SW 1271 (cell line): ENCODE measurements around the gene ZNF618.

Experiments
- DNase-seq, 2 experiments: peaks; one replicate each; lab custom pipeline; 2025; lab: John Stamatoyannopoulos, UW

Gene ZNF618

DNA sequence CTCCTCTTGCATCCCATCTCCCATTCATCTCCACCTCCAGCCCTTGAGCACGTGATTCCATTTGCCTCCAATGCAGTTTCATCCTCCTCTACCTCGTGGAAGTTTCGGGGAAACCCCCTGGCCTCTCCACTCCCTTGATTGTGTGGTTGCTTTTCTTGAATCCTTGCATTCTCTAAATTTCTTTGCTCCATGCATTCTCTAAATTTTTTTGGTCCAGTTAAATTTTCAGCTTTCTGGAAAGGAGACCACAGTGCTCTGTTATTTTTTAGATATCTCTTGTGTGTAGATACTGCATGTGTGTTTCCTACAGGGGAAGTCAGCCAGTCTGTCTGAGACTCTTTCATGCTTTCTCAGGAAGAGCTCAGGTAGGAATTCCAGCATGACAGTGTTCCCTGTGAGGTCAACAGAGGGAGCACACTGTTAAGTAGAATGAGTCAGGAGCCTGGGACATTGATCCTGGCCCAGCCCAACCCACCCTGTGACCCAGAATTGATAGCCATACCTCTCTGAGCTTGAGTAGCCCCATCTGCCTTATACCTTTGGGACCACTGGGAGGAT is 149.2 kb downstream of the ZNF618 start:
- DNase-seq: no peak

DNA sequence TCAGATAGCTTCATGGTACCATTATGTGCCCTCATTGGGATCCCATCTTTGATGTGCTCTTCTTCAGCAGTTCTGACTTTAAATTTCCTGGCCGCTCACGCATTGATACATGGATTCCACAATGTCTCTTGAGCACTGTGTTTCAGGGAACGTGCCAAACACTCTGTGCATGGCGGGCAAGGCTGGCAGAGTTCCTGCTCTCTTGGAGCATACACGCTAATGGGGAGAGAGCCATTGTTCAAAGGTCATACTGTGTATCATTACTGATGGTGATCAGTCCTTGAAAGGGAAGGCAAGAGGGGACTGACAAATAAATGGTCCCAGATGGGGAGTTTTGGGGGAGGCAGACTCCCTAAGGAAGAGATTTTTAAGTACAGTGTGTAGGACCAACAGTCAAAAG is 149.7 kb downstream of the ZNF618 start:
- DNase-seq: no peak

DNA sequence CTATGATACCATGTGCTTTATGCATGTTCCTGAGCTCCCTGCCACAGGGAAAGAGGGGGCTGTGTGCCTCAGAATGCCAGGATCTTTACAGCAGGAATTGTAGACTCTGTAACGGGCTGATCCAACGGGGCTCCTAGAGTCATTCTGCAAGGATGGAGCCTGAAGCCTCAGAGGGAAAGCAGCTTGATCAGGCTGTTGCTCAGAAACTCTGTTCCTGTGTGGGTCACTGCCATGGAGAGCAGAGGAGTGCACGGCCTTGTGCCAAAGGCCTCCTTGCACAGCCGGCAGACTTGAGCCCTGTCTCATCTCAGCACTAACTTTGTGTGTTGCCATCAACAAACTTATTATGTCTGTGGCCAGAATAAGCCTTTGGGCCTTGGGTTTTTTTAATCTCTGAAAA is 150.2 kb downstream of the ZNF618 start:
- no peak for DNase-seq

DNA sequence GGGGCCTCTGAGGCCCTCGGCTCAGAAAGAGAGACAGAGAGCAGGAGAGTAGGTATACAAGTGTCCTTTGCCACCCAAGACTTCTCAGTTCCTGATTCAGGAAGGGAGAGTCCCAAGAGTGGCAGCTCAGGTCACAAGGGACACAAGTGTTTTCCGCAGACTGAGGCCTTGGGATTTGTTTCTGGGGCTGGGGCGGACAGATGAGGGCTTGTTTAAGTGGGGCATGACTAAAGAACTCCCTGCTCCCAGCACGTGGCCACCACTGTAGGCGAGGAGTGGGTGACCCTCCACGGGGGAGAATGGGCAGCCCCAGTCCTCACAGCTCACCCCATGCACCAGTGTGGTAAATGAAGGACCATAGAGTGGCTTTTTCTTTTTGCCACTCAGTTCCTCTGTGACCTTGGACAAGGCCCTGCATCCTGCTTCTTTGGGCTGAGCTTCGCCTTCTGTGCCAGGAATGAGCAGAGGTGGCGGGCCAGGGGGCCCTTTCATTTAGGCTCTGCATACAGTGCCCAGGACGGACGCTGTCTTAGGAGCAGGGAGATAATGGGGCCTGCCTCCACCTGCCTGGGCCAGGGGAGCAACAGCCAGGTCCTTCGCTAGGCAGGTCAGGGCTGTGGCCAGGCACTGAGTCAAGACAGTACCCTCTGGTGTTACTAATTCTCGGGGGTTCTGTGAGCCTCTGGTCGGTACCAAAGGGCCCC is 151.2 kb downstream of the ZNF618 start:
- no peak for DNase-seq

DNA sequence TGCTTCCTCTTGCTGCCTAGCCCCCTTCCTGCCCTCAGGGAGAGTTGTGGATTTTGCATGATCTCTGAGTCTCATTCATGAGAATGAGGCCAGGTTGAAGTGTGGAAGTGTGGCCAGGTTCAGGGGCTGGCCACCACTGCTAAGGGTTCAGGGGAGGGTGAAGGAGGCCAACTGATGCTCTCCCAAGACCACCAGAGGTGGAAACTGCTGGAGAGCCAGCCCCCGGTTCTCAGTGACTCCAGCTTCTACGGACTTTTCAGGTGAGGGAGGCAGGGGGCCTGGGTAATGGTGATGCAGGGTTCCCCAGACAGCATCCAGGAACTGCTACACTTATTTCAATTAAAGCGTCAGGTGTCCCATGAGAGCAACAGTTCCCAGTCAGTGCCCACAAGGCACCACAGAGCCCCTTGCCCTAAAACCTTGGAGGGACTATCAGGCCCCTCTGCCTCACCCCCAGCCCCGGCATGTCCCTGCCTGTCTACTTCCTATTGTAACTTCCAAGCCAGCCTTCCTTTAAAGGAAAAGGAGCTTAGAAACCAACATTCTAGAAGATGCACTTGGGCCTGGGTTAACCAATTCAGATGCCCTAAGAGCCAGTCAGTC is 151.9 kb downstream of the ZNF618 start:
- DNase-seq: no peak

DNA sequence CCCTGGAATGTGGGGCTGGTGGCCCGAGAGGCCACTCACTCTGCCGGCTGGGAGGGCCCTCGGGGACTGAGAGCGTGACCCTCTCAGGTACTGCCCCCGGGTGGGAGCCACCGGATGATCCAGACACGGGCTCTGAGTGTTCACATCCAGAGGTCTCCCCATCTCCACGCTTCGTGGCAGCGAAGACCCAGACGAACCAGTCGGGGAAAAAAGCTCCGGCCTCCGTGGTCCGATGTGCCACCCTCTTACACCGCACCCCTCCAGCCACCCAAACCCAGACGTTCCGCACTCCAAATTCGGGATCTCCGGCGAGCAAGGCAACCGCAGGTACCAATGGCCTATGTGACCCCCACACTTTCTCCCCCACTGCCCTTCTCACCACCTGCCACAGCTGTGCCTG is 152.5 kb downstream of the ZNF618 start:
- DNase-seq: no peak

DNA sequence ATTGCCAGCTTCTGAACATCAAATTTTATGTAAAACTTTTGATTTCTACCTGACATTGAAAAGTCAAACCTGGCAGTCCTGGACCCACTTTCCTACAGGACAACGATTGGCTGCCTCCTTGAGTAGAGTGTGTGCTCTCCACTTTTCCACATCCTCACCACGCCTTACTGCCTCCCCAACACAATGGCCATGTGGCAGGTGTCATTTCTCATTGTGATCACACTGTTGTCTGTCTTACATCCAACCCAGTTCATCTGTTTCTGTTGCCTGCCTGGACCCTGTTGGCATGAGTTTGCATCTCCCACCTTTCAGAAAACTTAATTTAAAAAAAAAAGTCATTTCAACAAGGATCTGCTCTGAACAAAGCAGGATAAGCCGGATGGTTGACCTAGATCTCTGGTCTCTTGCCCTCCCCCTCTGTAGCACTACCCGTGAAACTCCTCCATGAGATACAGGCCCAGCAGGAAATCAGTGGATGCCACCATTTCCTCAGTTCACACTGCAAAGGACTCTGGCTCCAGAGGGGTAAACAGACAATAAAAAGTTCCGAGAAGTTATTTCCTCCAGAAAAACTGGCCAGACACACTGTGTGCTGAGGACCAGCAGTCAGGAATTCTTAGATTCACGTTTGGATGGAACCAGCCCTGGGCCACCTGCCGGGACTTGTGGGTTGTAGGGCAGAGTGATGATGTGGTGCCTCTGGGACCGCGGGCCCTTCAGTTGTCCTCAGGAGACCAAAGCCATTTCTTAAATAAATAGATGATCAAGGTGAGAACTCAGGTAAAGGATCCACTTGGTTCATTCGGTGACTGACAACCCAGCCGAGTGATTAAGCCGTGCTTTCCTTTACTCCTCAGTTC is 153.4 kb downstream of the ZNF618 start:
- no peak for DNase-seq

DNA sequence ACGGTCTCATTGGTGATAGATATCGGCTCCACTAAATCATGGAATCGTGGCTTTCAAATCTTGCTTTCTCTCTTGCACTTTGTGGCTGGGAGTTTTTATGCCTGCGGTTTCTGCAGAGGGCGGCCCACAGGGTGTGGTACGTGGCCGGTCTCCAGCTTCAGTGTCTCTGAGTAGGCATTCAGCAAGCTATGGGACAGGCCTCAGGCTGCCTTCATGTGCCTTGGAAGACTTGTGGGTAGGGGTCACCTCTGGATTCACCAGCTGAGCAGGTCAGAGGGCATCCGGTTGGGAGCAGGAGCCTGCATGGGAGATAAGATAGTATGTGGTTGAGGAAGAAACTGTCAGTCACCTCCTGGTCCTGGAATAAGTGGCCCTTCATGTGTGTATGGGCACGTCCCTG is 154.3 kb downstream of the ZNF618 start:
- no peak for DNase-seq

DNA sequence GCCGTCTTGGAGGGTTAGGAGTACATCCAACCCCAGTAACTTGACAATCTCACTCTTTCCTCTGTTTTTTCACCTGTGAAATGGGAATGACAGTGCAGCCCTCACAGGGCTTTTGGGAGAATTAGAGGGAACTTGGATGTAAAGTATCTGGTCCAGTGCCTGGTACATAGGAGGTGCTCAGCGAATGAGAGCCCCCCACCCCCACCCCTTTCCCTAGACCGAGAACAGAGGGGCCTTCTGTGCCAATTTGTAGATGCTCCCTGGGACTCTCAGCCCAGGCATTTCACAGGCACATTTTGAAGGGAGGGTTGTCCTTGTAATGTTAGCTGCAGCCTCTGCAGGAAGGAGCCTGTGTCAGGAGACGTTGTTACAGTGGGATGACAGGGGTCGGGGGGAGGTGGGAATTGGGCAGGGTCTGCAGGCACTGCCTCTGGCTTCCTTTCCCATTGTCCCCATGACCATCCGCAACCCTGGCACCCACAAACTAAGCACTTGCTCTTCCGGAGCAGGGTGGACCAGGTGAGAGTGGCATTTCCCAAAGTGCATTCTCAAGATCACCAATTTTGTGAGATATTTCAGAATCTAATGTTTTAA is 155.0 kb downstream of the ZNF618 start:
- DNase-seq: no peak

DNA sequence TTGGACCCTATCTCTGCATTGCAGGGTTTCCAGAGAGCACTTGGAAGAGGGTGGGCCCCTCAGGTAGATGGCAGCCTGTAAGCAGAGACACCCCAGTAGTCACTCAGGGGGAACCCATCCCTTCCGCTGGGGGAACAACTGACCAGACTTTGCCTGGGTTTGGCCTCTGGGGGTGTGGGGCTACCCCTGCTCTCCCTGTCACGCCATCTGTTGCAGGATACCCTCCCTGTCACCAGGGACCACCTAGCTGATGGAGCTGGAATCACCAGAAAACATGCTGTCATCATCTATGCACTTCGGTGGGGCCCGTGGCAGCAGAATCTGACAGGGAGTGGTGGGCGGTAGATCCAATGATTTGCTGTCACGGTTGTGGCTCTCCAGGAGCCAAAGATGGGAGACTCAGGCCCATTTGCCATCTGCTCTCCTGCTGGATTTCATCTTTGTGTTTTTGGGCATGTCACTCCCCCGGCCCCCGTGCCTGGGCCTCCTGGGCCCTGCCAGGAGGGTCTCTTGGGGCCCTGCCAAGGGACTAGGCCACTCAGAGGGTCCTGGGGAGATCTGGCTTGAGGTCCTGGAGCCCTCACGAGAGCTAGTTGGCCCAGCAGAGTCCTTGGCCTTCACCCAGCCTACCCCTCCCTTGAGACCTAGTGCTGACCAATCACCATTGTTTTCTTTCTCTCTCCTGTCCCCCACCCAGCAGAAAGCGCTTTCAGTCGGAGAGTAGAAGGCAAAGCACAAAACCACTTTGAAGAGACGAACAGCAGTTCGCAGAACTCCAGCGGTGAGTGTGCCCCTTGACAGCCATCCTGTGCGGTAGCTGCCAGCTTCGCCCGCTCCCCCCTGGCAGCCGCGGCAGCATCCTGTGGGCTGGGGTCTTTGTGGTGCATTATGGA is 156.1 kb downstream of the ZNF618 start:
- no peak for DNase-seq

DNA sequence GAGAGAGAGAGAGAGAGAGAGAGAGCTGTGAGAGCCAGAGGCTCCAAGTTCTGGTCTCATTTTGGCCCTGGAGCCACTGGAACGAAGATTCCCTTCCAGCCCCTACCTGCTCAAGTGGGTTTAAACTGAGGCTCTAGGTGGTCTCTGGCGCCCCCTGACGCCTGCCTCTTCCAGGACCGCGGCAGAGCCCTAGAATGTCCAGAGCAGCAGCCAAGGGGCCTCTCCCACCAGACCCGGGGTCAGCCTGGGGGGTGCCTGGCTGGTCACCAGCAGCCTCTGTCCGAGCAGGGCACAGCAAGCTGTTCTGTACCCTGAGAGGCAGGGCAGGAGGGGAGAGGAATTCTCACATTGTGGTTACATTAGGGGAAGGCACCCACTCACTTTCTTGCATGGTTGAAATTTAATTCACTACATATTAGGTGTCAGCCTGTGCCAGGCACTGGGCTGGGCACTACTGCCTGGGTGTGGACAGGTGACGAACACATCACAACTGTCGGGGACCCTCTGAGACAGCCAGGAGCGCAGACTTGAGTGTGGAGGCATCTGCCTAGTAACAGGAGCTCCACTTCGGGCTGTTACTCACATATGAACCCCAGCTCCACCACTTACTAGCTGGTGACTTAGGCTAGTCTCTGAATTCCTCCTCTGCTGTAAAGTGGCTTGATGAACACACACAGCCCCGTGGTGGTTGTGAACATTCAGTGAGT is 157.4 kb downstream of the ZNF618 start:
- no peak for DNase-seq

DNA sequence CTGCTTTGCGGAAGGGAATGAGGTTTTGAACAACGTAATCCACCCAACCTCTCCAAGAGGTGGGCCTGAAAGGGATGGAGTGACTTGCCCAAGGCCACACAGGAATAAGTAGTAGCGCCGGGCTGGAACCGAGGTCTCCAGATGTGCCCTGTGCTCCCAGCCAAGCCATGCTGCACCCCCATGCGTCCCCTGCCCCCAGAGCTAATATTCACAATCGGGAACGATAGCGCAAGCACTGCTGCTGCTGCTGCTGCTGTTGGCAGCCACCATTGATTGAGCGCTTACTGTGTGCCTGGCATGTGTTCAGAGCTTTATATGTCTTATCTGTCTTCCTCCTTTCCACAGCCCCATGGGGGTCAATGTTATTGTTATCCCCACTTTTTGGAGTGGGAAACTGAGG is 158.1 kb downstream of the ZNF618 start:
- no peak for DNase-seq

DNA sequence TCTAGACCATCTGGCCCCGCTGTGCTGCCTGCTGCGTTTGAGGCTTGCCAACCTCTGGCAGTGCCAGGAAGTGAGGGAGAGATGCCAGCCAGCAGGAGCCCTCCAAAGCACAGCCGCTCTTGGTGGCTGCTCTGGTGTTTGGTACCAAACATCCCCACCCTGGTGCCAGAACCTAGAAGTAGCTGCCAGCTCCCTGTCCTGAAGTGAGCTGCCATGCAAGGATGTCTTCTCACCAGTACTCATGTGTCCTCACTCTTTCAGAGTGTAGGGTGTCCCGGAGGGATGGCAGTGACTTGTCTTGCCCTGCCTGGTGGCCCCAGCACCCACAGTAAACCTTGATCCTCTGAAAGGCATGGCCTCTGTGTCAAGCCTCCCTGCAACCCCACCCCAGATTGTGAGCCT is 158.6 kb downstream of the ZNF618 start:
- no peak for DNase-seq

DNA sequence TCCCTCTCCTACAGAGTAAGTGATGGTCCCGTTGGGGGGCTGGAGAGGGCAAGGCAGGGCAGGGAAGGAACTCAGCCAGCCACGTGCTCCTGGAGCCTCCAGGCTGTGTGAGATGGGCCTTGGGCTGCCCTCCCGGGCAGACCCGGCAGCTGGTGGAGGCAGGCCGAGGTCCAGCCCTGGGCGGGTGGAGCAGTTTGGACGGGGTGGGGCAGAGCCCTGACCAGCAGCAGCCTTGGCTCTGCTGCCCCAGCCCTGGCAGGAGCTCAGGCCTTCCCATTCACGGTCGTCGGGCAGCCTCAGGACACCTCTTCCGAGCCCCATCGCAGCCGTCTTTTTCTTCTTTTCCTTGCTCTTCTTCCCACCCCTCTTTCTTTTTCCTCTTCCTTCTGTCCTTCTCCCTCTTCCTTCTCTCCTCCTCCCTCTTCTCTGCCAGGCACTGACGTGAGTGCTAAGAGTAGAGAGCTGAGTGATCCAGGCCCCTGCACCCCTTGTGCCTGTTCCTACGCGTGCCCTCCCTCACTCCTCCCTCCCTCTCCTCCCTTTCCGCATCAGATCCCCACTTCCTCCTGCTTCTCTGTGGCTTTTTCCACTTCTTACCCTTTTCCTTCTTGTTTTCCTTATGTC is 159.2 kb downstream of the ZNF618 start:
- no peak for DNase-seq

DNA sequence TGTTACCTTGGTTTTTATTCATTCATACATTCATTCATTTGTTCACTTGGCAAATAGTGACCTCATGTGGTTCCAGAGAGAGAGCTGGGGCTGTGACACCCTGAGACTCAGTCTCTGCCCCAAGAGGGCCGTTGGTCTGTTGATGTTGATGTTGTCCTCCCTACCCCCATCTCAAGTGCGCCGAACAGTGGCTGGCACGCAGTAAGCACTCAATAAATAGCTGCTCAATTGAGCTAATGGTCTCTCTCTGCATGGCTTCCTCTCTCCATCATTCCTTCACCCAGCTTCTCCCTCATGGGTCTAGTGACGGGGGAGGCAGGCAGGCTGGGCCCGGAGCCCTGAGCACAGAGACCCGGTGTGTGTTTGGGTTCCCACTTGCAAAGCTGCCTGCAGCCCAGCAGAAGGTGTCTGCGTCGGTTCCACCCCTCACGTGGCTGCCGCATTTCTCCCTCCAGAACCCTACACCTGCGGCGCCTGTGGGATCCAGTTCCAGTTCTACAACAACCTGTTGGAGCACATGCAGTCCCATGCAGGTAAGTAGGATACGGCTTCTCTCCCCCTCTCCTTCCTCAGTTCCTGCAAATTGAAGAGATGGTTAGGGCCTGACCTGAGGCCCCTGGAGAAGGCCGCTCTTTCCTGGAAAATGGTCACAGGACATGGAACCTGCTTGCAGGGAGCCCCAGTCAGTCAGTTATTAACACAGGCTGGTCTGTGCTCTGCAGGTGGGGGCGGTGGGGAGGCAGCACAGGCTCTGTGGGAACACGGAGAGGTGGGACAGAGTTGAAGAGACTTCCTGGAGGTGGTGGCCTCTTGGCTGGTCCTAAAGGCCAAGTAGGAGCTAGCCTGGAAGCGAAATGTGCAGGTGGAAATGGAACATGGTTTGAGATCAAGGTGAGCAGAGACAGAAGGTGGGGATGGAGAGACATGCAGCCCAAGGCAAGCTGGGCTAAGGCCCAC is 160.0 kb downstream of the ZNF618 start:
- DNase-seq: no peak

DNA sequence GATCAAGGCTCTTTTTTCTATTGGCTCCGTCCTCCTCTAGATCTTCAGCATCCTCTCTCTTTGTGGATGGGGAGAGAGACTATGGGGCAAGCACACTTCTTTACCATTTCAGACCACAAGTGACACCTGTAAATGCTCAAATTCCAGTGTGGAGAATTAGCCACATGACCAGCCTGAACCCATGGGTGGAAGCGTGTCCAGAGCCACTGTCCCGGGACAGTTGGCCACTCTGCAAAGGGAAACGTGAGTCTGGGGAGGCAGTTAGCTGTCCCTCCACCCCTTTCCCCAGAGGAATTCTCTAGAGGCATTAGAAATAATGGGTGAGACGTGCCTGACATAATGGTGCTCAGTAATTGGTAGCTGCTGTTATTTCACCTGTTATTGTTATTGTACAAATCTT is 161.1 kb downstream of the ZNF618 start:
- DNase-seq: no peak

DNA sequence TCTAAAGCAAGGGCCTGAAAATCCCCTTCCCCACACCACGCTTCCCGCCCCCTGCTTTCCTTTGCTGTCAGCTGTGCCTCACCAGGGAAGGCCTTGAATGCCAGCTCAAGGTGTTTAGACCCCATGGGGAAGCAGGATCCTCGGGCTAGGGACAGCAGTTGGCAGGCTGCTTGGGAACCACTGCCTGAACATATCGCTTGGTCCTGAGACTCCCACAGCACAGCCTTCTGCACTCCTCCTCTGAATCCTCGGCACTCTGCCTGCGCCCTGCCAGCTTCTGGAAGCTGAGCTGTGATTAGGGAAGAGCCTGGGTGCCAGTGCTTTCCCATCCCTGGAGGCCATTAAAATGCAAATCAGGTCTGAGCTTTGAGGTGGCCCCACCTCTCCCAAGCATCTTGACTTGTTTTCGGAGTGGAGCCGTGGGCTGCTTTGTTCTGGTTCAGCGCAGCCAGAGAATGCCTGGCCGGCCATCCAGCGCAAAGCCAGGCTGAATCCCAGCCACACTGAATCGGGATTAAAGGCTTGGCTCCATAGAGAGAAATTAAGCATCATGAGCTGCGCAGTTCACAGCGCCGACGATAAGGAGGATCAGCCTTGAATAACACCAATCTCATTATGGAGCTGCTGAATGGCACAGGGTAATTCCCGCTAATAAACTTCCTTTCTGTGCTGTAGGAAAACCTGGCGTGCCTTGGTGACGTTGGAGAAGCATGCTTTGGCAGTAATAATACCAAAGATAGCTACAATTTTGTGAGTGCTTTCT is 162.0 kb downstream of the ZNF618 start:
- no peak for DNase-seq

DNA sequence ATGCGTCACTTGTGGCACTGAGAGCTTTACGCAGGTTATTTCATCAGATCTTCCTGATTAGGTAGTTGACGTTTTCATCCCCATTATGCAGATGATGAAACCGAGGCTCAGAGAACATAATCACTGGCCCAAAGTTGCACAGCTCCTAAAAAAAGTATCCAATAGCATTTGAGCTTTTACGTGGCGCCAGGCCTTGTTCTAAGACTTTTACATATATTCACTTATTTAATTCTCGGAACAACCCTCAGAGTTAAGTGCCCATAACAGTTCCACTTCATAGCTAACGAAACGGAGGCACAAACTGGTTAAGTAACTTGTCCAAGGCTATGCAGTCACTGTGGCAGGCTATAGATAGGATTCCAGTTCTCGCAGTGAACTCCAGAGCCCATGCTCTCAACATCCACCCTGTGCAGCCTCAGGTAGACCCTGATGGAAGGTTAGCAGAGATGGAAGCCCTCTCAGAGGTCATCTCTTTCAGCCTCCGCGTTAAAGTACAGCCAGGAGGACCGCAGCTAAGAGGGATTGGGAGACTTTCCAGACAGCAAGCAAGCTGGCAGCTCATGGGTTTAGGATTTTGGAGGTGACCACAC is 162.7 kb downstream of the ZNF618 start:
- no peak for DNase-seq
